Spleen (tissue), 7 donors: ENCODE results near the gene MAP2K3.
"Not testable (repeated sequence)": the region's sequence is repeated elsewhere in the genome, so short reads cannot be mapped to it uniquely, and the experiment has no call there.

Source experiments
- POLR2A ChIP-seq, 3 donors: fragments of 450-650 bp; IDR thresholded peaks; one replicate each; pipeline ENCODE4 v1.5.1; 2017; ENCODE audit warnings: antibody characterized with exemption in 3 of 3, mild to moderate bottlenecking in 1 of 3
- POLR2AphosphoS5 ChIP-seq, 3 donors: sonication (generic); formaldehyde crosslinking; IDR thresholded peaks; one replicate each; pipeline ENCODE4 v1.5.1; 2017; ENCODE audit warnings: antibody characterized with exemption in 3 of 3
- TF ChIP-seq, protein P1 (sequence below), 11 experiments: fragments of 200-600 bp in 7 of 11; fragments of 450-650 bp in 4 of 11; sonication (generic) in 4 of 11; IDR thresholded peaks in 8 of 11; conservative IDR thresholded peaks in 3 of 11; 1 replicate in 7 of 11; 2 replicates in 4 of 11; pipeline versions ENCODE4 v1.4.0 to v1.8.0; 2016 to 2021; ENCODE audit warnings: antibody characterized with exemption in 11 of 11, inconsistent platforms in 4 of 11, mild to moderate bottlenecking in 1 of 11
- donor health status: DM: no; HTN: no; CAD: no; lungs with moderate emphysema.
- donor health status: DM: no; HTN: no; CAD: no.
- donor health status: DM: no; HTN: no; CAD: no.

DNA sequence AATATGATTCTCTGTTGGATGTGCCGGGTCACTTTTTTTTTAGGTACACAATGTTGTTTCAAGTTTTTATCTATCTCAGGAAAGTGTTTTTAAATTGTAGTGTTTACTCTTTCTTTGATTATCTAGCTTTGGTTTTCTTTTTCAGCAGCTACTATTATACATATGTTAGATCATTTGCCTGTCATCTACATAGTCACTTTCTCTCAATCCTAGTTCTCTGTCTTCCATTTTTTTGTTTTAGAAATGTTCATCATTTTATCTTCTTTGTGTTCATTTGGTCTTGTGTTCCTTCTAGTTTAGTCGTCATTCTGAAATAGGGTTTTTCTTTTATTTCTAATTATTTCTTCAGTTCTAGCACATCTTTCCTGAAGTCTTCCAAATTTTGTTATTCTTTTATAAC, 44.3 kb downstream of the MAP2K3 start:
- TF ChIP-seq, protein P1, sequence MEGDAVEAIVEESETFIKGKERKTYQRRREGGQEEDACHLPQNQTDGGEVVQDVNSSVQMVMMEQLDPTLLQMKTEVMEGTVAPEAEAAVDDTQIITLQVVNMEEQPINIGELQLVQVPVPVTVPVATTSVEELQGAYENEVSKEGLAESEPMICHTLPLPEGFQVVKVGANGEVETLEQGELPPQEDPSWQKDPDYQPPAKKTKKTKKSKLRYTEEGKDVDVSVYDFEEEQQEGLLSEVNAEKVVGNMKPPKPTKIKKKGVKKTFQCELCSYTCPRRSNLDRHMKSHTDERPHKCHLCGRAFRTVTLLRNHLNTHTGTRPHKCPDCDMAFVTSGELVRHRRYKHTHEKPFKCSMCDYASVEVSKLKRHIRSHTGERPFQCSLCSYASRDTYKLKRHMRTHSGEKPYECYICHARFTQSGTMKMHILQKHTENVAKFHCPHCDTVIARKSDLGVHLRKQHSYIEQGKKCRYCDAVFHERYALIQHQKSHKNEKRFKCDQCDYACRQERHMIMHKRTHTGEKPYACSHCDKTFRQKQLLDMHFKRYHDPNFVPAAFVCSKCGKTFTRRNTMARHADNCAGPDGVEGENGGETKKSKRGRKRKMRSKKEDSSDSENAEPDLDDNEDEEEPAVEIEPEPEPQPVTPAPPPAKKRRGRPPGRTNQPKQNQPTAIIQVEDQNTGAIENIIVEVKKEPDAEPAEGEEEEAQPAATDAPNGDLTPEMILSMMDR (IDR thresholded peaks at IDR 0.05 in 8 of 11, conservative IDR thresholded peaks at IDR 0.05 in 3 of 11), result not testable (repeated sequence)
- TF ChIP-seq POLR2A, POLR2AphosphoS5 (IDR thresholded peaks at IDR 0.05): not testable (repeated sequence)
